HG03280 (cell line): Measurements from ENCODE around the gene ITGB3BP.
"Not testable (repeated sequence)": the region's sequence is repeated elsewhere in the genome, so short reads cannot be mapped to it uniquely, and the experiment has no call there.

Experiments
- ATAC-seq: cut with Tn5 transposase; IDR thresholded peaks from one replicate; pipeline ENCODE4 v1.9.1; 2021; ENCODE audit warnings: mild to moderate bottlenecking, moderate library complexity; ENCODE audit not compliant: unreplicated experiment

ITGB3BP gene

DNA sequence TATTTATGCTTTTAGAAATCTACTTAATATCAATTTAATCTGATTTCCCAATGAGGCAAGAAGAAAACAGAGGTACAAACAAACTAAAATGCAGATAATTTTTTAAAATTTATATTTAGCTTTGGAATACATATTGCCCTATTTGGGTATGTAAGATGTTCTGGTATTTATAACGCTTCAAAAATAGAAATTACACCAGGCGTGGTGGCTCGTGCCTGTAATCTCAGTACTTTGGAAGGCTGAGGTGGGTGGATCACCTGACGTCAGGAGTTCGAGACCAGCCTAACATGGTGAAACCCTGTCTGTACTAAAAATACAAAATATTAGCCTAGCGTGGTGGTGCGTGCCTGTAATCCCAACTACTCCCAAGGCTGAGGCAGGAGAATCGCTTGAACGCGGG lies 13.3 kb downstream of the ITGB3BP start:
- ATAC-seq, result no peak

- no peak for ATAC-seq
These were observed 16.2 kb downstream of the ITGB3BP start for GRCh38 chr1:63506782-63507181.

- ATAC-seq, result no peak
These were observed 21.8 kb downstream of the ITGB3BP start for GRCh38 chr1:63501256-63501655.

GRCh38 chr1:63498106-63498505 lies 24.9 kb downstream of the ITGB3BP start:
- no peak for ATAC-seq

- ATAC-seq, result no peak
These were observed 25.4 kb downstream of the ITGB3BP start for GRCh38 chr1:63497577-63497976.

DNA sequence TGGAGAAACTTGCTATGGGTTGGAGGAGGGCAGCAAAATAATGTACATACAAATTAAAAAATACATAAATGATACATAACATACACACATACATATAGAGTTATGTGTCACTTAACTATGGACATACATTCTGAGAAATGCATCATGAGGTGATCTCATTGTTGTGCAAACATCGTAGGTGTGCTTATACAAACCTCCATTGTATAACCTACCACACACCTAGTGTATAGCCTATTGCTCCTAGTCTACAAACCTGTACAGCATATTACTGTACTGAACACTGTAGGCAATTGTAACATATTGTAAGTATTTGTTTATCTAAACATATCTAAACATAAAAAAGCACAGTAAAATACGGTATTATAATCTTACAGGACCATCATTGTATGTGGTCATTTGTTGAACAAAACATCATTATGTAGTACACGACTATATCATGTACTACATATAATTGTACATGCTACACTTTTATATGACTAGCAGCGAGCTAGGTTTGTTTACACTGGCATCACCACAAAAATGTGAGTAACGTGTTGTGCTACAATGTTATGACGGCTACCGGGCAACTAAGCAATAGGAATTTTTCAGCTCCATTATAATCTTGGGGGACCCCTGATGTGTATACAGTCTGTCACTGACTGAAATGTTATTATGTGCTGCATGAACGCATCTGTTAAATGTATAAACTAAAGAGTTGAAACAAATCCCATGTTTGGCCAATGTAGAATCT lies 35.5 kb downstream of the ITGB3BP start:
- ATAC-seq, result no peak

DNA sequence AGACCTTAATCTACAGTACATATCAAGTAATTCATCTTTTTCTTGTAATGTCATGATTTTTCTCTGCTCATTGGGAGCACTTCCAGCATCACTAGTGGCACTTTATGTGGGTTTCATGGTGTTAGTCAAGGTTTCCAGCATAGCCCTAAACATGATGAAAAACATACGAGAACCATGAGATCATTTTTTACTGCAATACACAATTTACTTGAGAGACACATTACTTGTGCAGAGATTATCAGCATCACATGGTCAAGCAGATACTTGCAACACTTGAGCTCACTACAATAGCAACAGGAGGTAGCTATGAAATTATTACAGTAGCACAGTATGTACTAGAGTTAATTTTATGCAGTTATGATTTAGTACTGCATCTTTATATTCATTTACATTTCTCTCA lies 36.4 kb downstream of the ITGB3BP start:
- no peak for ATAC-seq

DNA sequence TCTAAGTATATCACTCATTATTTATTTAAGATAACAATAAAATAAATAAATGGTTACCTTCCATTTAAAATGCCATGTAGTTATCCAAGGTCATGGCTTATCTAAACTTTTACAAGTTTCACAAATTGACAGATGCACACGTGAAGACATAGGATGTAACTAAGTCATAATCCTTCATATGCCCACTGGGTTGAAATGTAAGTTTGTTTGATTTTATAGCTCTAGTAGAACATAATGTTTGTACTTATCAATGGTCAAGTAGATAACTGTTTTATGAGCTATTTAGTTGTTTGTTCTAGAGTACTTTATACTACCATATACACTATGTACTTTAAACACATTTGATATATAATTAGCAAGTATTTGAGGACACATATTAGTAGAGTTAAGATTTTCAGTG lies 43.0 kb downstream of the ITGB3BP start:
- no peak for ATAC-seq

GRCh38 chr1:63475761-63476160 lies 47.3 kb downstream of the ITGB3BP start:
- ATAC-seq, result no peak

DNA sequence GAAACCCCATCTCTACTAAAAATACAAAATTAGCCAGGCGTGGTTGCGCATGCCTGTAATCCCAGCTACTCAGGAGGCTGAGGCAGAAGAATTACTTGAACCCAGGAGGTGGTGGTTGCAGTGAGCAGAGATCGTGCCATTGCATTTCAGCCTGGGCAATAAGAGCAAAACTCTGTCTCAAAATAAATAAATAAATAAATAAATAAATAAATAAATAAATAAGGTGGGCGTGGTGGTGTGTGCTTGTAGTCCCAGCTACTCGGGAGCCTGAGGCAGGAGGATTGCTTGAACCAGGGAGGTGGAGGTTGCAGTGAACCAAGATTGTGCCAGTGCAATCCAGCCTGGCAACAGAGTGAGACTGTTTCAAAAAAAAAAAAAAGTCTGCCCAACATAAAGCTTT lies 54.3 kb downstream of the ITGB3BP start:
- not testable (repeated sequence) for ATAC-seq

DNA sequence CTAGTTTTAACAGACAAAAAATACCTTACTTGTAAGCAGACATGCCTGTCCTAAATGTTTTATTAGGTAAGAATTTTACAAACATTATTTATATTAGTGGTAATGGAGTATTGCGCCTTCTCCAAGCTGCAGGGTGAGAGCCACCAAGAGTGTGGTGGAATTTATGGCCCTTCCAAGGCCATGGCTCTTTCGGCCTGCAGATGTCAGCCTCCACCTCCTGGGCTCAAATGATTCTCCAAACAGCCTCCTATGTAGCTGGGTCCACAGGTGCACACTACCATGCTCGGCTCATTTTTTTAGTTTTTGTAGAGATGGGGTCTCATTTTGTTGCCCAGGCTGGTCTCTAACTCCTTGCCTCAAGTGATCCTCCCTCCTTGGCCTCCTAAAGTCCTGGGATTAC lies 56.3 kb downstream of the ITGB3BP start:
- ATAC-seq, result no peak

DNA sequence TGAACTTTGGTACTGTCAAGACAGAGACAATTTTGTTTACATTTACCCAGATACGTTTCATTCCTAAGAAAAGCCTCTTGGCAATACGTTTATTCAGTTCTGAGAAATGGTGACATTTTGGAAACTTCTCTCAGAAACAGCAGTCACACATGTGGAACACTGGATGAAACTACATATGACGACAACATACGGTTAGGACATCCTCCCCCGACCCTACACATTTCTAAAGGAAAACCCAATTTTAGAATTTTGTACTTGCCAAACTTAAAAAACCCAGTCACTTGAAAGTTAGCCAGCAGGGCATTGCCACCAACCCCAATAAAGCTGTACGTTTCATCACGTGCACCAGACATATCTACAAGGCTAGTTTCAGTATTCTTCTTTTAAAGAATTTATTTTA lies 56.8 kb downstream of the ITGB3BP start:
- ATAC-seq, result no peak

DNA sequence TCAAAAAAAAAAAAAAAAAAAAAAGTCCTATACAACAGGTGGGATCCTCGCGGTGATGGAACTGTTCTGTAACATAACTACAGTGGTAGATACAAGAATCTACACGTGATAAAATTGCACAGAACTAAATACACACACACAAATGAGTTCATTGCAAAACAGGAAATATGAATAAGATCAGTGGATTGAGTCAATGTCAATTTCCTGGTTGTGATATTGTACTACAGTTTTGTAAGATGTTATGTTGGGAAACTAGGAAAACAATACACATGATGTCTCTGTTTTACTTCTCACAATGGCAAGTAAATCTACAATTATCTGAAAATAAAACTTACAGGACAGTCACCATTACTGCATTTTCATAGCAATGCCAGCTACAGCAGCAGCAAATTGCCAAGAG lies 59.8 kb downstream of the ITGB3BP start:
- no peak for ATAC-seq

GRCh38 chr1:63461661-63462230 lies 61.3 kb downstream of the ITGB3BP start:
- ATAC-seq, result no peak

- no peak for ATAC-seq
These were observed 64.3 kb downstream of the ITGB3BP start for GRCh38 chr1:63458750-63459149.

DNA sequence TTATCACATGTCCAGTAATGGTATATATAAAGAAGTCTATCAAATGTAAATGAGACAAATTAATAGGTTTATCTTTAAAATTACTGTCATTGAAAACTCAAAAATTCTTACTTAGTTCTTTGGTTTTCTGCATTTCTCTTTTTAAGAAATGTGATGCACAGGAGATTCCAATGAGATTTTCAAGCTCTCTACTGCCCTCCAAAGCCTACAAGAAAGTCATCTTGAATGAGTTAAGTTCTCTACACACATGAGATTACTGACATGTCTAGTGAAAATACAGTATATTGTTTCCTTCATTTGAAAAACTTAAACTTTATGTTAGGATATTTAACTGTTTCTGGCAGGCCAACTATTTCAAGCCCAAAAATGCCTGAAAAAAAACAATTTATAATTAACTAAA lies 68.8 kb downstream of the ITGB3BP start:
- no peak for ATAC-seq

DNA sequence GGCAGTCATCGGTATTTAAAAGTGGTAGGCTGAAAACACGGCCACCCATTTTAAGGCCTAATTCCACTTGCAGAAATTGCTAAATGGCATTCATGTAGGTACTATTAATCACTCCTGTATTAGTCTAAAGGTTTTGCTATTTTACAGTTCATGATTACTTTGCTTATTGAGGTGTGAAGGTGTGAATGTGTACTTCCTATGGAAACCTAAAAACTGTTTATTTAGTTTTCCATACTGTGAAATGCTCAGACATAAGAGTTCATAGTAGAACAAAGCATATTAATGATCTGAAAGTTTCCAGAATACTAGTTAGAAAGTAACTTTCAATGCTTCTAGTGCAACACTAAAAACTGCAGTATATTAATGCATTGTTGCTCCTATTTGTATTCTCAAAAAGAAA lies 69.8 kb downstream of the ITGB3BP start:
- ATAC-seq, result no peak

DNA sequence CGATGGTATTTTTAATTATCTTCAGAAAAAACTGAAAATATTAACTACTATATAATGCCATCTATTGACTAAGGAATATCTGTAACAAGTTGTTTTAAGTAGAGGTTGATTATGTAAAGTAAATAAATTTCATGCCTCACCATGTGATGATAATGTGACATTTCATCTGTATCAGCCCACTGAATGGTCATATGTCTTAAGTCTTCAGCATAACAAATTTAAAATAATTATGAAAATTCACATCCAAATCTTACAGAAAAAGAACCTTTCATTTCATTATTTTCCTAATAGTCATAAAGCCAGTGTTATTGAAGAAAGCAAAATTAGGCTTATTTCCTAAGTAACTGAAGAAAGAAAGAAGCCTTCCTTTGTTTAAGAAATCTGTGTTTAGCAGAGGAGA lies 72.6 kb downstream of the ITGB3BP start:
- ATAC-seq, result no peak

GRCh38 chr1:63448731-63449246 lies 74.2 kb downstream of the ITGB3BP start:
- no peak for ATAC-seq

GRCh38 chr1:63442141-63442475 lies 80.9 kb downstream of the ITGB3BP start:
- no peak for ATAC-seq

DNA sequence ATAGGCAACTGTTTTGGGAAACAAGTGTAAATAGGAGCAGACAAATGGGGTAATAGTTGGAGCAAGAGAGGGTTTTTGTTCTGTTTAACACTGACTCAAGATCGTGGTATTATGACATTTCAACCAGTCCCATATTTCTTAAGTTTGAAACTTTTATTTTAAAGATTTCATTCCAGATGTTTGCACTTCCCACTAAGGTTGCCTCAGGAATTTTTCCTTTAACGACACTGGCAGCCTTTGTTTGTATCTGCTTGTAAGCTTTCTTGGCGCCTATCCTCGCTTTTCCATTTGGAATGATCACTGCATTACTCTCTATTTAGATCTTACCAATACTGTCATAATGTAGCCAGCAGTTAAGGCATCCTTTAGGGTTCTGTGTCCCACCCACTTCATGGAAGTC lies 87.9 kb downstream of the ITGB3BP start:
- ATAC-seq, result no peak

DNA sequence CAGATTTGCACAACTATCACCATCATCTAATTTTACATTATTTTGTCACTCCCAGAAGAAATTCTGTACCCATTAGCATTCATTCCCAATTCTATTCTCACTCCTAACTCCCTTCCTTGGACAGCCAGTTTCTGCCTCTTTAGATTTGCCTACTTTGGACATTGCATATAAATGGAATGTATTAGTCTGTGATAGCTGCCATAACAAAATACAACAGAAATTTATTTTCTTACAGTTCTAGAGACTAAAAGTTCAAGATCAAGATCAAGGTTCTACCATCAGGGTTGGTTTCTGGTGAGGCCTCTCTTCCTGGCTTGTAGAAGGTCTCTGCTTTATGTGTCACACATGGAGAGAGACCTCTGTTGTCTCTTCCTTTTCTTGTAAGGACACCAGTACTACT lies 93.7 kb downstream of the ITGB3BP start:
- no peak for ATAC-seq

GRCh38 chr1:63428815-63429214 lies 94.2 kb downstream of the ITGB3BP start:
- ATAC-seq, result no peak
